LHCN-M2 (cell line): Measurements from ENCODE around the gene LDLRAD3. TPM values are rescaled to one million over a fixed set of nuclear protein-coding genes. Genes with fewer than 3 reads are reported as not detected.

Source experiments
- DNase-seq: peaks from one replicate; pipeline ENCODE4 v3.0.0-alpha.2; 2012; ENCODE audit warnings: low read depth
- total RNA-seq: library from RNA; depleted of rRNA; stranded (reverse); fragments of >200 nt; gene quantifications from 2 replicates; pipeline ENCODE4 v1.2.3, GENCODE V29; 2014

LDLRAD3 gene
- total RNA-seq, 1 experiment from 2014 or later: 44.3 TPM

DNA sequence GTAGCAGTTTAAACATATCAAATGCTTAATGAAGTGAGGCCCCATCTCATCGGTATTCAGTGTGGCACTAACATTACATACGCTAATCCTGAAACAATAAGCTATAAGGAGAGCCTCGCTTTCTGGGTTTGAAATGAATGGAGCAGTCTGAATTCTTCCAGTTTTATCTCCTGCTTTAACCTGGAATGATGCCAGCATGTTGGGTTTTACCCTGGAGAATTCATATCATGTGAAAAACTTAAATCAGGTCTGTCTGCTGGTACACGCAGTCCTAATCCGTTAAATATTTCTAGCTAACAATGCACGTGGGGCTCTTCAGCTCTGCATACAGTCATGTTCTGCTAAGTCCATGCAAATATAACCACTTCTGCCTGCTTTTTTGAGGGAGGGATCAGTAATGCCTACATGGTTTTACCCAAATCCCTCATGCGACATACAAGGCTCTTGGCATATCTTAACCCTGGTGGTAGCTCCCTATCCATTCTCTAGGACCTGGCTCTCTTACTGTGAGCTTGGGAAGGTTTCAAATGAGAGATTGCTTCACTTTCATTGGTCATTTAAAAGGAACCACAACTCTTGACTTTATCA is 252.6 kb downstream of the LDLRAD3 start:
- DNase-seq: no peak

GRCh38 chr11:36201411-36201810 is 257.5 kb downstream of the LDLRAD3 start:
- no peak for DNase-seq

DNA sequence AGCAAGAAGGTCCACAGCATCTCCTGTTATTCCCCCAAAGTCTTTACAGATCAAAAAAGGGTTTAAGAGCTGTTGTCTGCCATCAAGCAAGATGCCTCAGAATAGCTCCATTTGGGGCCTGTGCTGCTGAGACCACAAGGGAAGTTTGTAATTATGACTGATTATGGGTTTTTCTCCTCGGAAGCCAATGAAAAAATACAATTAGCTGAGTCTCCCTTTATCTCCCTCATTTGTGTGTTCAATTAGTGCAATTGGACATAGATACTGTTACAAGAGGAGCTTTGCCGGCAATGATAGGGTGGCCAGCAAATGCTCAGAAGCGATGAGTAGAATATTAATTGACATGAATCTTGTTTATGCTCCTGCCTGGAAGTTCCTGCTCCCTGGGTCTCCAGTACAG is 261.7 kb downstream of the LDLRAD3 start:
- no peak for DNase-seq

DNA sequence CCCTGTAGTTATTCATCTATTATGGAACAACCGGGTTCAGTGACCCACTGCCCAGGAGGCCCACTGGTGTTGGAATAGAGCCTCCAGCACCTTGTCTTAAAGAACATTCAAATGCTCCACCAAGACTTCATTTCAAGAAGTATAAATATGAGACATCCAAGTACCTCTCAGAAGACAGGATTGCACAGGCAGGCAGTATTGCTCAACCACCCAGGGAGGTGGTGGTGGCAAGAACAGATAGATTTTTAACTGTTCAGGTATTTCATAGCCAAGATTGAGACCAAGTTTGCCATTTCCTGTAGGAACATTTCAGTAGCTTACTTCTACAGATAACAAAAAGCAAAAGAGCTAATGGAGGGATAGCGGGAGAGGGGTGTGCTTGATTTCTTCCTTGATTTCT is 266.7 kb downstream of the LDLRAD3 start:
- DNase-seq: no peak

DNA sequence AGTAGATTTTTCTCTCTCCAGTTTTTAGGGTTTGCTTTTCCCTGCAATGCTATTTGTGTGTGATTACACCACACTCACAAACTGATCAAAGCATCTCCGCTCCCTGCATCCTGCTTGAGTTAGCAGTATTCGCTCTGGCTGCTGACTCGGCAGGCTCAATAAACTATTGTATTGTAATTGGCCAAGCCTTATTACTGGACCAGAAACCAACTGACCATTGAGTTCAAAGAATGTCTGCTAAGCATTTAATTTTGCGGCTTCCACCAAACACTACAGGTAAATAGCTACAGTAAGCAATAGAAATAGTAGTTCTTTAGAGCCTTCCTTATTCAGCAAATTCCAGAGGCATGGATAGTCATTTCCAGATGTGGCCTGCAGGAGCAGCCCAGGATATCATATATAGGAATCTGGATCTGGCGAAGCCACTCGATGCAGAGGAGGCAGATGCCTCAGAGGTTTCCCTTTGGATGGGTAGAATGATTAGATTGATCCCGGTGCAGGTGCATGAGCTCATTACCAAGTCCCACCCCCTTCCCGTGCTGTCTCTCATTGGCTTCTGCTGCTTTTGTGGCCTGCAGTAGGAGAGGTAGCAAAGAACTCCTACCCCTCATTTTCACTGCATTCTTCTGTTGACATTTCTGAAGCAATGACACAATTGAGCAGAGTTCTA is 268.0 kb downstream of the LDLRAD3 start:
- DNase-seq: no peak

- DNase-seq: no peak
Observed at GRCh38 chr11:36212564-36213392, 268.9 kb downstream of the LDLRAD3 start.

DNA sequence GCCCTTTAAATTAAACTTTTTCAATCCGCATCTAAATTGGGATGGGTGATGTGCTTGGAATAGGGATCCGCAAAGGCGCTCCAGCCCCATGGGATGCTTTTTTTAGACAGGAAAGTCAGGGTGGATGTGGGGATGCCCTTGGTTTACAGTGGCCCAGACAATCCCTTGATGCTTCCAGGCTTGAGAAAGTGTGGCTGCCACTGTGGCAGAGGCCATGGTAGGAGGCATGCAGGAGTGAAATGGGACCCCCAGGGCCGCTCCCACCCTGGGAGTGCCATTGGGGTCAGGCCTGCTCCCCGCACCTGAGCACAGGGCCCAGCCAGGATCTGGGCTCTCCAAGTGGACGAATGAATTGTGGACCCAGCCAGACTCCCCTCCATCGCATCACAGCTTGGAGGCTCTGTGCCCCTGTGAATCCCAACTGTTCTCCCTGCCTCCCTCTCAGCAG is 269.6 kb downstream of the LDLRAD3 start:
- DNase-seq: no peak

DNA sequence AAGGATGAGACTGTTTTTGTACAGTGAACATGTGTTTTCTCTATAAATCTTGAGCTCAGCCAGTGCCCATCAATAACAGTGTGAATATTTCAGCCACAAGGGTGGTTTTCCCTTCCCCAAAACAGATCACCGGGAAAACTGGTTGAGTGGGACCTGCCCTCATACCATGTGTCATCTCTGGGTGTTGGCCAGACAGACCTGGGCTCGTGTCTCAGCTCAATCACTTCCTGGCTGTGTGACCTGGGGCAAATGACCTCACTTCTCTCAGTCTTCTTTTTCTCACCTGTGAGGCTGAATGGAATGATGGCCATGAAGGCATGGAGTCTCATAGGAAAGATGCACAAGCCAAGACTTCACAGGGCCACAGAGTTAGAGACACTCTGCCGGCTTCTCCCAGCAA is 270.6 kb downstream of the LDLRAD3 start:
- no peak for DNase-seq

DNA sequence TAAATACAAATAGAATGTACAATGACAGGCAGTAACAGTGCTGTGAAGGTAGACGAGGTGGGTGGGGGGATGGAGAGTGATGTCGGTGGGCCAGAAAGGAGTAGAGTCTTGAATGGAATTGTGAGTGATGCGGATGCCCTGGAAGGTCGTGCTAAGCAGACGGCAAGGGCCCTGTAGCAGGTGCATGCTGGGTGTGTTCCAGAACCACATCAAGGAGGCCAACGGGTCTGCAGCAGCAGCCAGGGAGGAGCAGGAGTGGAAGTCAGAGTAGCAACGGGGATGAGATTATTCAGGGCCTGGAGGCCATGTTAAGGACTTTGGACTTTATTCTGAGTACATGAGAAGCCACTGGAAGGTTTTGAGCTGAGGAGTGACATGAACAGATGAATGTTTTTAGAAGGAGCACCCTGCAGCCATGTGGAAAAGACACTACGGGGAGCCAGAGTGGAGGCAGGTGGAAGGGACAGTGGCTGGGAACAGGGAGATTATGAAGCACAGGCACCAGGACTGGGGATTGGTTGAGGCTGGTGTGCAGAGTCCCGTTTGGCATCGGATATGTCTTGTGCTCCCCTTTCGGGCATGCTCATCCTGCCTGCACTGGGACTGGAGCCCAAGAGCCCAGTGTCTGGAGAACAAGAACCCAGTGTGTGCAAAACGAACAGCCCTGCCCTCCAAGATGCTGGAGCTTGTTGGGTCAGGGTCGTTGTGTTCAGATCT is 271.3 kb downstream of the LDLRAD3 start:
- no peak for DNase-seq

DNA sequence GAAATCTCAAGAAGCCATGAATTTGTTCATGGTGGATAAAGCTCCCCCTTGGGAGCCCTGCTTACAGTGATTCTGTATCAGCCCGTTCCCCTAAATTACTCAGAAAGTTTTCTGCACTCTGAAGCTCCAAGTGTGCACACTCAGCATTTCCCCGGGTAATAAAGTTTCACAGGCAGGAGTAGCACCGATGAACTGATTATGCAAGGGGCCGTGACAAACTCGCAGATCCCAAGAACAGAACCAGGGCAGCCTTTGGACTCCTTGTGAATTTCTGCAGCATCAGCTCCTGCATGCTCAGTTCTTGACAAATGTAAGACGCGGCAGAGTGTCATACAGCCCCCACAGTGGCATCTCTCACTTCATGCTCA is 271.8 kb downstream of the LDLRAD3 start:
- no peak for DNase-seq

GRCh38 chr11:36216061-36216615 is 272.3 kb downstream of the LDLRAD3 start:
- no peak for DNase-seq

DNA sequence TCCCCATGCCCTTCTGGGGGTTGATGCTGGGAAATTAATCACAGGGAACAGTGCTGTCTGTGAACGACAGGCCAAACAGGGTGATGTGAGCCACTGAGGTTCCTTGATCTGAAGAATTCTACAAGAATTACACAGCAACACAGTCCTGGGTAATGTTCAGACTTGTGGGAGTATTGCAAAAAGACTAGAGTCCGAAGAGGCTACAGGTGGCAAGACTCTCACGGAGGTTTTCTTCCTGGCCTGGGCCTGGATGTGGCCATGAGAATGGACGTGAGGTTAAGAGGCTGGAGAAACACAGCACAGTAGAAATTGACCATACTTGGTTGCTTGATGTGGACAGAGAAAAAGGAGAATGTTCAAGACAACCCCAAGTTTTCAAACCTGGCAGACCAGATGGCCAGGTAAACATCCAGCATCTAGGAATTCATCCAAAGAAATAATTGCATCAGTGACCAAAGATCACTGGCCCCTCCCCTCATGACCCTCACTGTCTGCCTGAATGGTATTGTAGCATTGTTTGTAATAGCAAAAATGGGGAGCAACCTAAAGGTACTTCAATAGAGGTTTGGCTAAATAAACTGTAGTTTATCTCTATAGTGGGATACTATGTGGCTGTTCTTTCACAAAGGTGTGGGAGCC is 274.5 kb downstream of the LDLRAD3 start:
- no peak for DNase-seq

DNA sequence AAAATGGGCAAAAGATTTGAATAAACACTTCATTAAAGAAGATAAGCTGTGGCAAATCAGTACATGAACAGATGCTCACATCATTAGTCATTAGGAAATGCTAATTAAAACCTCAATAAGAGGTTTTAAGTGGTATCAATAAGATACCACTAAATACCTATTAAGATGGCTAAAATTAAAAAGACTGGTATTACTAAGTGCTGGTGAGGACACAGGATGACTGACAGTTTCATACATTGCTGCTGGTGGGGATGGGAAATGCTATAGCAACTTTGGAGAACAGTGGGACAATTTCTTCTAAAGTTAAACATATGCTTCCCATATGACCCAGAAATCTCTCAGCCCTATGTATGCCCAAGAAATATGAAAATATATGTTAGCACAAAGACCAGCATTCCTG is 276.1 kb downstream of the LDLRAD3 start:
- DNase-seq: no peak

- DNase-seq: no peak
Observed at GRCh38 chr11:36222831-36223635, 279.2 kb downstream of the LDLRAD3 start.

DNA sequence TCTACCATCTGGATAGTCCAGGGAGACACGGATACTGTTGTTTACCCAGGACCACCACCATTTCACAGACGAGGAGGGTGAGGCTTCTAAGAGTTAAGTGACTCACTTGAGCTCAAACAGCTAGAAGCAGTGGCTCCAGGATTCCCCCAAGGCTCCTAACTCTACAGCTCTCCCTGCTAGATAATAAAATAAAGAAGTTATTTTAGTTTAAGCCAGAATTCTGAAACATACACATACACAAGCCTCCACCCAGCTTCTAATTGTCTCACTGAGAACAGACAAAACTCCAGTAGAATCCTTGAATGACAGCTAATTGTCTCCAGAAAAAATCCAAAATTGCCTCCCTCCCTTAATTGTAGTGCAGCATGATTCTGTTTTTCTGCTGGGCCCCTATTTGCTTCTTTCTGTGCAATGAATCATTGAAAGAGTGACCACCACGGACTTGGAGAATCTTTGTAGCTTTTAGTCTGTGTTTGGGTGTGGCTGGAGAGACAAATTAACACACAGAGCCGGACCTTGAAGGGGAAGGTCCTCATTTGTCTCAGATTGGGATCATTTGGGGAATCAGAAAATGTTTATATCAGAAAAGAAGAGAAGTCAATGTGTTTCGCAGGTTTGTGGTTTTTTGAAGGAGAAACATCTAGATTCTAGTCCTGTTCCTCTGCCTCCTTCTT is 280.5 kb downstream of the LDLRAD3 start:
- no peak for DNase-seq

DNA sequence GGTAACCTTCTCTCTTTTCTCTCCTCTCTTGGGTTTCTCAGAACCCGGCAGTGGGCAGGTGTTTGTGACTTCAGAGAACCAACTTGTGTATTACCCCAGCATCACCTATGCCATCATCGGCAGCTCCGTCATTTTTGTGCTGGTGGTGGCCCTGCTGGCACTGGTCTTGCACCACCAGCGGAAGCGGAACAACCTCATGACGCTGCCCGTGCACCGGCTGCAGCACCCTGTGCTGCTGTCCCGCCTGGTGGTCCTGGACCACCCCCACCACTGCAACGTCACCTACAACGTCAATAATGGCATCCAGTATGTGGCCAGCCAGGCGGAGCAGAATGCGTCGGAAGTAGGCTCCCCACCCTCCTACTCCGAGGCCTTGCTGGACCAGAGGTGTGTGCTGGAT is 283.2 kb downstream of the LDLRAD3 start:
- no peak for DNase-seq

GRCh38 chr11:36228689-36229088 is 284.8 kb downstream of the LDLRAD3 start:
- DNase-seq: no peak

DNA sequence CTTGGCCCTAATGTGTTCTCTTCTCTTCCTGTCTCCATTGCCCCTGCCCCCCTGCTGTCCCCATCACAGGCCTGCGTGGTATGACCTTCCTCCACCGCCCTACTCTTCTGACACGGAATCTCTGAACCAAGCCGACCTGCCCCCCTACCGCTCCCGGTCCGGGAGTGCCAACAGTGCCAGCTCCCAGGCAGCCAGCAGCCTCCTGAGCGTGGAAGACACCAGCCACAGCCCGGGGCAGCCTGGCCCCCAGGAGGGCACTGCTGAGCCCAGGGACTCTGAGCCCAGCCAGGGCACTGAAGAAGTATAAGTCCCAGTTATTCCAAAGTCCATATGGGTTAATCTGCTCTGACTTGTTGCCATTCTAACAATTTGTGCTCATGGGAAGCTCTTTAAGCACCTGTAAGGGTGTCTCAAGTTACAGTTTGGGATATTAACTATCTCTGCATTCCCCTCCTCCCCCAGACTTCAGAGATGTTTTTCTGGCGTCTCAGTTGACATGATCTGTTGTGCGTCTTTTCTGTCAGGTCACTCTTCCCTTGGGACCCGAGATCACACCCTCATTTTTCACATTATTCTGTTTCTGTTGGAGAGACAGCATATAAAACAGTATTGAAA is 285.3 kb downstream of the LDLRAD3 start:
- no peak for DNase-seq
